Adrenal gland (tissue), 5 donors: ENCODE data around the gene YTHDF1.

Source experiments
- CTCF ChIP-seq, 6 experiments: fragments of 450-650 bp in 4 of 6; fragments of 200-600 bp in 2 of 6; sonication (generic) in 1 of 6; IDR thresholded peaks; 1 replicate in 5 of 6; 2 replicates in 1 of 6; pipeline versions ENCODE4 v1.5.1 to v1.8.0; 2016 to 2021; ENCODE audit warnings: antibody characterized with exemption in 6 of 6, mild to moderate bottlenecking in 2 of 6, moderate library complexity in 1 of 6
- POLR2A ChIP-seq, 2 donors: fragments of 450-650 bp; IDR thresholded peaks; one replicate each; pipeline ENCODE4 v1.6.1; 2017; ENCODE audit warnings: antibody characterized with exemption in 2 of 2, mild to moderate bottlenecking in 2 of 2, moderate library complexity in 1 of 2
- donor health status: DM: no; HTN: no; CAD: no.

DNA sequence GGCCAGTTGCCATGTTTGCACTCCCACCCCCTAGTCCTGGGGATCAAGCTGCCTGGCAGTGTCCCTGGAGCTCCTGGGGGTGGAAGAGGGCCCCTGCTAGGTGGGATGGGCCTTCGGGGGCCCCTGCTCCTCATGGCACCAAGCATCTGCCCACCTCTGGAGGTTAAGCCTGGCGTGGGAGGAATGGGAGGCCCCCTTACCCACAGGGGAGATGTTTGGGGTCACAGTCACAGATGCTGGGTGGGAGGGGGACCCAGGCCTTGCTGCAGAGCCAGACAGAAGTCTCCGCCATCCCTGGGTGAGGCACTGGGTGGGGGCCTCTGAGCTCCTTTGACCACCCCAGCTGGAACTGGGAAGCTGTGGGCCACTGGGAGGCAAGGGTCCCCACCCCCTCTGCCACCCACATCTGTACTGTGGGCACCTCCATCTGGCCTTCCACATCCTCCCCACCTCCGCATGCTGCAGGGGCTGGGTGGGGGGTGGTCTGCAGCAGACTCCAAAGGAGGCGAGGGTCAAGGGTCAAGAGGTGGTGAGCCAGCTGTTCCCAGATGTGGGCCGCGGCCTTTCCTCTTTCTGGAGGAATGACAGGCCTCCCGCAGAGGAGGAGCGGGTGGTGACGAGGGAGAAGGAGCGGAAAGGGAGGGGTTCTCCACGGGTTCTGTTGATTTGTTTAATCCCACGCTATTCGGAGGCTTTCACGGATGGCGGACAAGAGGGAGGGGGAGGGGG lies 41.5 kb downstream of the YTHDF1 start:
- TF ChIP-seq POLR2A (IDR thresholded peaks at IDR 0.05) (no peak), CTCF (IDR thresholded peaks at IDR 0.05) (no peak)
